Panc1 (cell line): ENCODE measurements around the gene FIZ1. TPM values are rescaled to one million over a fixed set of nuclear protein-coding genes. Genes with fewer than 3 reads are reported as not detected.

ENCODE experiments used
- ATAC-seq: fragments of 200-7000 bp; cut with Tn5 transposase; 2 replicates; pipeline ENCODE4 v1.9.1; 2020; ENCODE audit warnings: mild to moderate bottlenecking, moderate library complexity
- BruUV-seq: library from RNA; stranded (reverse); fragments of 400-500 nt; replicated peaks from 2 replicates; lab custom pipeline; 2021; lab: Mats Ljungman, UMichigan
- CTCF ChIA-PET: fragments of 300-600 bp; sonication (Branson Sonifier 250); formaldehyde crosslinking; loops from one replicate; lab custom pipeline; 2022; ENCODE audit warnings: antibody characterized with exemption; lab: Charles Lee
- POLR2A ChIA-PET: fragments of 300-600 bp; sonication (Branson Sonifier 250); formaldehyde crosslinking; loops from one replicate; lab custom pipeline; 2022; ENCODE audit warnings: antibody characterized with exemption; lab: Charles Lee
- DNase-seq: peaks from one replicate; pipeline ENCODE4 v3.0.0-alpha.2; 2010; ENCODE audit warnings: low read depth, low spot score
- H3K27ac ChIP-seq: 2 replicates; pipeline ENCODE4 v1.5.1; 2011; ENCODE audit warnings: mild to moderate bottlenecking, low read length, inconsistent platforms
- H3K27me3 ChIP-seq: fragments of 200-500 bp; sonication (Bioruptor generic); 2 replicates; pipeline ENCODE4 v1.6.0; 2014; ENCODE audit warnings: low read length, inconsistent platforms; ENCODE audit not compliant: control insufficient read depth, insufficient read depth
- H3K36me3 ChIP-seq: fragments of 200-500 bp; sonication (Bioruptor generic); 2 replicates; pipeline ENCODE4 v1.5.1; 2014; ENCODE audit warnings: inconsistent platforms, mild to moderate bottlenecking, low read length, moderate library complexity; ENCODE audit not compliant: control insufficient read depth, insufficient read depth
- H3K4me1 ChIP-seq: 2 replicates; pipeline ENCODE4 v1.5.1; 2011; ENCODE audit warnings: inconsistent platforms, mild to moderate bottlenecking, low read length, moderate library complexity; ENCODE audit not compliant: control insufficient read depth, insufficient read depth
- H3K4me3 ChIP-seq, 2 experiments: 2 replicates each; pipeline ENCODE4 v1.5.1; 2011 to 2012; ENCODE audit warnings: low read depth in 2 of 2, low read length in 2 of 2, mild to moderate bottlenecking in 2 of 2, inconsistent platforms in 1 of 2, moderate library complexity in 1 of 2
- H3K9me3 ChIP-seq: fragments of 200-500 bp; sonication (Bioruptor generic); 2 replicates; pipeline ENCODE4 v1.5.1; 2014; ENCODE audit warnings: low read depth, mild to moderate bottlenecking, inconsistent platforms, low read length, moderate library complexity; ENCODE audit not compliant: control insufficient read depth, insufficient read depth
- CTCF ChIP-seq: fragments of 450-650 bp; IDR thresholded peaks from 2 replicates; pipeline ENCODE4 v1.5.1; 2017; ENCODE audit warnings: mild to moderate bottlenecking
- POLR2AphosphoS5 ChIP-seq: IDR thresholded peaks from 2 replicates; pipeline ENCODE4 v1.6.1; 2012; ENCODE audit warnings: mild to moderate bottlenecking, low read depth, low read length, moderate library complexity
- REST ChIP-seq, 2 experiments: IDR thresholded peaks; 2 replicates each; pipeline ENCODE4 v1.6.1; 2011 to 2012; ENCODE audit warnings: low read depth in 2 of 2, control low read depth in 1 of 2, low read length in 1 of 2, mild to moderate bottlenecking in 1 of 2, moderate library complexity in 1 of 2; ENCODE audit not compliant: insufficient read depth in 1 of 2
- SIN3A ChIP-seq: IDR thresholded peaks from 2 replicates; pipeline ENCODE4 v1.6.1; 2012; ENCODE audit warnings: low read depth, mild to moderate bottlenecking, low read length, moderate library complexity, borderline replicate concordance; ENCODE audit not compliant: insufficient read depth
- TCF7L2 ChIP-seq: IDR thresholded peaks from 2 replicates; pipeline ENCODE4 v1.6.1; 2011; ENCODE audit warnings: mild to moderate bottlenecking, low read depth, low read length, inconsistent platforms
- in situ Hi-C: cut with HindIII; loops from 2 replicates; pipeline ENCODE4 v1.10.0; 2016; ENCODE audit warnings: low sequenced_read_pairs, low pct_unique_long_range_greater_than_20kb
- intact Hi-C: fragments of 100-400 bp; cut with micrococcal nuclease; formaldehyde crosslinking; loops from one replicate; pipeline ENCODE4 v1.10.0; 2022; ENCODE audit not compliant: unreplicated experiment
- total RNA-seq: library from RNA; stranded (reverse); gene quantifications from one replicate; pipeline ENCODE4 v1.2.1, GENCODE V29; 2021; ENCODE audit not compliant: unreplicated experiment

The FIZ1 gene
- total RNA-seq, 1 experiment from 2014 or later = 28.5 TPM

GRCh38 chr19:55636723-55637122, 37.4 kb upstream of the FIZ1 start:
- in situ Hi-C loops = no loop called here

GRCh38 chr19:55635856-55636440, 36.6 kb upstream of the FIZ1 start:
- peaks cover 3% of the 10 kb centered on the region; the same call in 1 of the 2 replicates for H3K36me3 ChIP-seq
- H3K4me1 ChIP-seq = peaks cover 22% of the 10 kb centered on the region
- TF ChIP-seq CTCF (no peak), REST (IDR thresholded peaks at IDR 0.05; ENCODE audit: insufficient read depth in 1 of 2, low read depth in 2 of 2, low read length in 1 of 2) (no peak), SIN3A (no peak), TCF7L2 (no peak), POLR2AphosphoS5 (no peak)
- no TSS peak for BruUV-seq
- intact Hi-C loops = no loop called here
- no peaks in the 10 kb centered on the region for H3K27me3 ChIP-seq
- ATAC-seq (no peak), DNase-seq (no peak)
- peak overlapping the region; percentile 90 to 98 for H3K4me3 ChIP-seq
- no peaks in the 10 kb centered on the region for H3K9me3 ChIP-seq
- ChIA-PET CTCF (no interaction called here), POLR2A (no interaction called here)
- peak overlapping the region; percentile 95 for H3K27ac ChIP-seq
- in situ Hi-C loops = no loop called here

More at GRCh38 chr19:55636723-55637122, 37.4 kb upstream of the FIZ1 start:
- BruUV-seq = TSS peak; percentile 82
- Histone ChIP-seq H3K4me3 (no peak overlapping the region), H3K27ac (peak overlapping the region; percentile 95), H3K9me3 (no peaks in the 10 kb centered on the region), H3K27me3 (no peaks in the 10 kb centered on the region), H3K4me1 (peaks cover 22% of the 10 kb centered on the region), H3K36me3 (peaks cover 3% of the 10 kb centered on the region; the same call in 1 of the 2 replicates)
- TF ChIP-seq CTCF = no peak
- no peak for TF ChIP-seq SIN3A
- TF ChIP-seq REST (IDR thresholded peaks at IDR 0.05; ENCODE audit: insufficient read depth in 1 of 2, low read depth in 2 of 2, low read length in 1 of 2) = no peak
- TF ChIP-seq TCF7L2 = no peak
- no peak; the same call in 1 of the 2 replicates for TF ChIP-seq POLR2AphosphoS5
- CTCF ChIA-PET = no interaction called here
- DNase-seq (no peak), ATAC-seq (no peak)
- POLR2A ChIA-PET = interaction anchor here (0.6 kb wide), 1 partner anchor 90 kb away, joined by 4 read pairs; no protein-coding TSS in a partner anchor
- intact Hi-C loops = no loop called here
